ENCODE results near the gene ZCCHC24. TPM values are rescaled to one million over a fixed set of nuclear protein-coding genes. Genes with fewer than 3 reads are reported as not detected.
A peak's percentile ranks its signal among the peaks of the same experiment; 100 is the strongest.

Gene ZCCHC24
- total RNA-seq, 1 experiment from 2014 or later, result 3.8 TPM

- Histone ChIP-seq H4K20me1 (ENCODE audit: control insufficient read depth, insufficient read depth, insufficient read length) (no peaks in the 10 kb centered on the region), H3K27me3 (ENCODE audit: insufficient read depth, low read length) (no peaks in the 10 kb centered on the region)
- peaks cover 50 to 82% (median 78%) of the 10 kb centered on the region in 3 experiments; a peak in 6 of 7 replicates for H3K36me3 Mint-ChIP-seq (ENCODE audit: insufficient read depth in 1 of 3, low read depth in 3 of 3)
Measured at GRCh38 chr10:79352035-79352877, 93.2 kb downstream of the ZCCHC24 start.

More at GRCh38 chr10:79352035-79352877, 93.2 kb downstream of the ZCCHC24 start:
- Histone ChIP-seq H3K79me1 (ENCODE audit: insufficient read depth, low read depth, low read length, poor library complexity, severe bottlenecking) (peaks cover 5% of the 10 kb centered on the region), H2AK5ac (ENCODE audit: insufficient read length, low read length) (no peak overlapping the region), H3K18ac (ENCODE audit: insufficient read length, low read depth, low read length) (no peak overlapping the region), H3K23me2 (ENCODE audit: insufficient read length, low read depth, low read length, poor library complexity, severe bottlenecking) (peaks cover 5% of the 10 kb centered on the region), H3T11ph (ENCODE audit: low read length) (no peak overlapping the region), H4K91ac (ENCODE audit: insufficient read length, low read depth, low read length) (no peak overlapping the region), H3K4me1 (ENCODE audit: insufficient read depth, low read length) (no peaks in the 10 kb centered on the region), H3K27ac (ENCODE audit: insufficient read length, low read depth, low read length) (no peak overlapping the region), H3K23ac (ENCODE audit: insufficient read length, low read depth, low read length) (no peak overlapping the region), H3K9me3 (ENCODE audit: control insufficient read depth, low read depth, low read length) (no peaks in the 10 kb centered on the region), H2BK15ac (ENCODE audit: low read depth, low read length) (no peak overlapping the region), H3K4ac (ENCODE audit: low read depth, low read length) (no peak overlapping the region), H3K9ac (ENCODE audit: extremely low read depth, insufficient read length, low read length) (no peak overlapping the region), H3K14ac (ENCODE audit: insufficient read depth, low read length) (no peak overlapping the region), H3K79me2 (ENCODE audit: insufficient read depth, low read length) (no peaks in the 10 kb centered on the region), H4K8ac (replicated peaks; ENCODE audit: insufficient read length, low read depth, low read length) (no peak overlapping the region), H3K4me2 (ENCODE audit: insufficient read depth, insufficient read length, low read length) (no peak overlapping the region), H2BK20ac (ENCODE audit: low read depth, low read length, poor library complexity, severe bottlenecking) (no peak overlapping the region), H3K56ac (ENCODE audit: insufficient read length, low read depth, low read length) (no peak overlapping the region), H2AFZ (ENCODE audit: low read length) (no peak overlapping the region), H2BK12ac (ENCODE audit: insufficient read length, low read depth, low read length) (no peak overlapping the region), H2BK120ac (ENCODE audit: low read depth, low read length, poor library complexity, severe bottlenecking) (no peak overlapping the region), H4K5ac (ENCODE audit: insufficient read length, low read depth, low read length) (no peak overlapping the region), H2BK5ac (ENCODE audit: insufficient read length, low read length) (no peak overlapping the region)
- H3K9me3 Mint-ChIP-seq, result no peaks in the 10 kb centered on the region
- H3K27ac Mint-ChIP-seq, result no peak overlapping the region
- H3K27me3 Mint-ChIP-seq (ENCODE audit: low read depth), result no peaks in the 10 kb centered on the region; the same call in 1 of the 2 replicates
- whole genome bisulfite sequencing (ENCODE audit: extremely low coverage, insufficient read length, low lambda C conversion rate), result no CpG with 5 or more reads among the region's 11 CpGs
- TF ChIP-seq CTCF (conservative IDR thresholded peaks at IDR 0.05), result no peak
- H3K4me1 Mint-ChIP-seq, result peaks cover 6 to 8% of the 10 kb centered on the region in 2 experiments; a peak in 3 of 4 replicates
- no peak overlapping the region for H3K4me3 Mint-ChIP-seq
- peak; percentile 21 for DNase-seq
